ENCODE results near the gene OSCP1. TPM values are rescaled to one million over a fixed set of nuclear protein-coding genes. Genes with fewer than 3 reads are reported as not detected.

Gene OSCP1
- total and polyA plus RNA-seq, 2 donors (not counting 3 experiments of a cell fraction or from before 2014, with no cell fraction given), result 4.6 to 8.3 TPM

DNA sequence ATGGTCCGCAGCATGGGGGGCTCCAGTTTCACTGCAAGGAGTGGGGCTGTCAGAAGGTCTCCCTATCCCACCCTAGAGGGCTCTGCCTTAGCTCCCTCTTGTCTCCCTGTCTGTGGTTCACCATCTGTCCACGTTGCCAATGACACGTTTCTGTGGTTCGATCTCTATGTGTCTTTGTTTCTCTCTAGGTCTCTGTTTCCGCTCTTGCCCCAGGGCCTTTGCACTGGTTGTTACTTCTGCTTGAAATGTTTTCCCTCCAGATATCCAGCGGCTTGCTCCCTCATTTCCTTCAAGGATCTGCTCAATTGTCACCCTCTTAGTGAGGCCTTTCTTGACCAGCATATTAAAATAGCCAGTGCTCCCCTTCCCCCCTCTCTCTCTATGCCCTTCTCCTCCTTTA is 22.4 kb upstream of the OSCP1 start:
- TF ChIP-seq POLR2A (IDR thresholded peaks at IDR 0.05; ENCODE audit: low read depth, low read length) (no peak), MYC (IDR thresholded peaks at IDR 0.05; ENCODE audit: low read depth, low read length) (no peak), GATA2 (IDR thresholded peaks at IDR 0.05; ENCODE audit: insufficient read depth, insufficient read length, low read depth, low read length) (no peak), EZH2 (IDR thresholded peaks at IDR 0.05; ENCODE audit: borderline replicate concordance, low read depth, low read length, severe bottlenecking) (no peak), FOS (IDR thresholded peaks at IDR 0.05; ENCODE audit: borderline replicate concordance, insufficient read depth, low read length) (no peak), POLR2AphosphoS5 (IDR thresholded peaks at IDR 0.05; ENCODE audit: insufficient read depth, low read depth, low read length) (no peak)
- TF ChIP-seq, protein P1, sequence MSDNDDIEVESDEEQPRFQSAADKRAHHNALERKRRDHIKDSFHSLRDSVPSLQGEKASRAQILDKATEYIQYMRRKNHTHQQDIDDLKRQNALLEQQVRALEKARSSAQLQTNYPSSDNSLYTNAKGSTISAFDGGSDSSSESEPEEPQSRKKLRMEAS (IDR thresholded peaks at IDR 0.05; ENCODE audit: insufficient read depth, insufficient read length), result no peak
- TF ChIP-seq, protein P2, sequence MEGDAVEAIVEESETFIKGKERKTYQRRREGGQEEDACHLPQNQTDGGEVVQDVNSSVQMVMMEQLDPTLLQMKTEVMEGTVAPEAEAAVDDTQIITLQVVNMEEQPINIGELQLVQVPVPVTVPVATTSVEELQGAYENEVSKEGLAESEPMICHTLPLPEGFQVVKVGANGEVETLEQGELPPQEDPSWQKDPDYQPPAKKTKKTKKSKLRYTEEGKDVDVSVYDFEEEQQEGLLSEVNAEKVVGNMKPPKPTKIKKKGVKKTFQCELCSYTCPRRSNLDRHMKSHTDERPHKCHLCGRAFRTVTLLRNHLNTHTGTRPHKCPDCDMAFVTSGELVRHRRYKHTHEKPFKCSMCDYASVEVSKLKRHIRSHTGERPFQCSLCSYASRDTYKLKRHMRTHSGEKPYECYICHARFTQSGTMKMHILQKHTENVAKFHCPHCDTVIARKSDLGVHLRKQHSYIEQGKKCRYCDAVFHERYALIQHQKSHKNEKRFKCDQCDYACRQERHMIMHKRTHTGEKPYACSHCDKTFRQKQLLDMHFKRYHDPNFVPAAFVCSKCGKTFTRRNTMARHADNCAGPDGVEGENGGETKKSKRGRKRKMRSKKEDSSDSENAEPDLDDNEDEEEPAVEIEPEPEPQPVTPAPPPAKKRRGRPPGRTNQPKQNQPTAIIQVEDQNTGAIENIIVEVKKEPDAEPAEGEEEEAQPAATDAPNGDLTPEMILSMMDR (IDR thresholded peaks at IDR 0.05; ENCODE audit: extremely low read depth in 1 of 2, insufficient read depth in 1 of 2, low read depth in 1 of 2, low read length in 2 of 2), result no peak
- BruUV-seq (replicated peaks), result no TSS peak
- Histone ChIP-seq H4K20me1 (replicated peaks; ENCODE audit: control insufficient read depth, extremely low read depth, insufficient read depth, low read length) (no peaks in the 10 kb centered on the region), H3K79me2 (ENCODE audit: control insufficient read depth, insufficient read depth, low read length) (no peaks in the 10 kb centered on the region), H3K27ac (ENCODE audit: insufficient read depth, low read depth, low read length) (no peak overlapping the region), H3K4me3 (replicated peaks in 1 of 3; ENCODE audit: insufficient read depth in 1 of 3, low read depth in 1 of 3, low read length in 3 of 3) (no peak overlapping the region), H3K36me3 (ENCODE audit: control insufficient read depth in 2 of 2, extremely low read depth in 1 of 2, insufficient read depth in 2 of 2, low read length in 2 of 2) (no peaks in the 10 kb centered on the region), H3K27me3 (ENCODE audit: control insufficient read depth in 2 of 2, insufficient read depth in 2 of 2, low read length in 2 of 2) (no peaks in the 10 kb centered on the region), H3K4me1 (ENCODE audit: control insufficient read depth, extremely low read depth, insufficient read depth, low read length) (no peaks in the 10 kb centered on the region), H3K4me2 (ENCODE audit: insufficient read depth, low read length) (no peak overlapping the region), H3K9ac (replicated peaks; ENCODE audit: extremely low read depth, insufficient read depth, low read length) (no peak overlapping the region), H3K9me1 (replicated peaks; ENCODE audit: control insufficient read depth, extremely low read depth, insufficient read depth, low read length) (no peaks in the 10 kb centered on the region), H2AFZ (ENCODE audit: low read depth, low read length) (no peak overlapping the region), H3K9me3 (replicated peaks; ENCODE audit: control insufficient read depth, insufficient read depth, low read length) (no peaks in the 10 kb centered on the region)
- CTCF ChIA-PET, result interaction anchor here (1.0 kb wide), 1 partner anchor 44 kb away, joined by 3 read pairs; no protein-coding TSS in a partner anchor
- dilution Hi-C loops (cut with MboI; ENCODE audit: extremely low pct_ligation_motif_present, low sequenced_read_pairs) (no loop called here), intact Hi-C loops (cut with micrococcal nuclease) (no loop called here)
- FAIRE-seq (no peak), DNase-seq (ENCODE audit: low read depth, low spot score) (no peak)
- POLR2A ChIA-PET, result no interaction called here

All from endothelial cell of umbilical vein (primary cell).